Kidney glomerular epithelial cell (primary cell): ENCODE data around the gene NXN.
"Not testable (repeated sequence)": the region's sequence is repeated elsewhere in the genome, so short reads cannot be mapped to it uniquely, and the experiment has no call there.

Experiments
- DNase-seq: peaks from one replicate; lab custom pipeline; 2025; lab: John Stamatoyannopoulos, UW

Gene NXN

GRCh38 chr17:953767-954166 lies 25.8 kb downstream of the NXN start:
- DNase-seq = no peak

- not testable (repeated sequence) for DNase-seq
These were observed 27.0 kb downstream of the NXN start for GRCh38 chr17:952592-952991.

DNA sequence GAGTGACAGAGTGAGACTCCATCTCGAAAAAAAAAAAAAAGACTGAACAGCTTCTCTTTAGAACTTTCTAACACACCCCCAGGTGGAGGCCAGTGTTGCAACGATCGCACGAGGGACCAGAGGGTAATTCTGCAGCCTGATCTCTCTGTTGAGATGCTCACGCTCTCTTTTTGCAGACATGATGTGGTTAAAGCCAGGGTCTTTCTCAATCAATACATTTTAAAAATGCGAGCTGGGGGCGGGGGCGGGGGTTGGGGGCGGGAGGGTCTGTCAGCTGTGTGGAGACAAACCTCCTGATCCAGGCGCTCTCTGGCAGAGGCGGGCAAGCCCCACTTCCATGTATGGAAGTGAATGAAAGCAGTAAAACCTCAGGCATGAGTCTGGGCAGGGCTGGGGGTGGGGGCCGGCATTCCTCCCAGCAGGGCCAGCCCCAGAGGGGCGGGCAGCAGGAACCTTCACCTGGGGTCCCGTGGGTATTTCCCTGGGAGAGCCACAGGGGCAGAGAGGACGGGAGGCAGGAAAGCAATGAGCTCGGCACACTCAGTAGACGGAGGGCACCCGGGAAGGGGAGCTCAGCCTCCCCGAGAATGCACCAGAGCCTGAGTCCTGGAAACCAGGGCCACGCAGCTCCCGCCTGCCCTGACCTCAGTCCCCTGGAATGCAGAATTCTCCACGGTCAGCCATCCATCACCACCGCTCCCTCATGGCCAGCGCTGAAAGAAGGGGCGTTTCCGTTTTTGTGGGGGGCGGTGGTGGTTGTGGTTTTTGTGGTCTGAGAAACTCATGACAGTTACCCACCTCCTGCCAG lies 28.0 kb downstream of the NXN start:
- peak; percentile 95 for DNase-seq

- DNase-seq = no peak
These were observed 29.8 kb downstream of the NXN start for GRCh38 chr17:949623-950303.

GRCh38 chr17:948284-948852 lies 31.2 kb downstream of the NXN start:
- peak; percentile 43 for DNase-seq

GRCh38 chr17:946510-947236 lies 32.9 kb downstream of the NXN start:
- no peak for DNase-seq

GRCh38 chr17:945672-946071 lies 33.9 kb downstream of the NXN start:
- no peak for DNase-seq

GRCh38 chr17:944266-944826 lies 35.2 kb downstream of the NXN start:
- DNase-seq = no peak

- no peak for DNase-seq
These were observed 44.1 kb downstream of the NXN start for GRCh38 chr17:935485-935884.

- peak; percentile 99 for DNase-seq
These were observed 46.1 kb downstream of the NXN start for GRCh38 chr17:933312-934073.

- no peak for DNase-seq
These were observed 49.3 kb downstream of the NXN start for GRCh38 chr17:930258-930657.

- no peak for DNase-seq
These were observed 50.0 kb downstream of the NXN start for GRCh38 chr17:929586-929985.

- peak; percentile 99 for DNase-seq
These were observed 51.7 kb downstream of the NXN start for GRCh38 chr17:927611-928461.

DNA sequence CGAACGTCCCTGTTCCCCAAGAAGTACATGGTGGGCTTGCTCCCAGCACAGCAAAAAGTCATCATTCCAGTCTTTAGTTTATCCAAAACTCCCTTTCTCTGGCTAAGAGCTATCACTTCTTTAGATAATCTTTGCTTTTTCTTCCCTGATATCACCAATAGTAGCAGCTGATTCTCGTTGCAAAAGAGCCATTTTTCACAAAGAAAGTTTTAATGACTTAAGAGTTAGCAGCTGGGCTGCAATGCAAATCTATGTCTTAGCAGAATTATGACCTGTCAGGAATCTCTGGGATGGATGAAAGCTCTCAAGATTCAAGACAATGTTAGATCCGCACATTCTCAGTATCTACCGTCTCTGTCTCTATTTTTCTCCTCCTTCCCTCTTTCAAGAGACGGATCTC lies 53.8 kb downstream of the NXN start:
- DNase-seq = no peak

GRCh38 chr17:924711-925475 lies 54.7 kb downstream of the NXN start:
- DNase-seq = no peak

DNA sequence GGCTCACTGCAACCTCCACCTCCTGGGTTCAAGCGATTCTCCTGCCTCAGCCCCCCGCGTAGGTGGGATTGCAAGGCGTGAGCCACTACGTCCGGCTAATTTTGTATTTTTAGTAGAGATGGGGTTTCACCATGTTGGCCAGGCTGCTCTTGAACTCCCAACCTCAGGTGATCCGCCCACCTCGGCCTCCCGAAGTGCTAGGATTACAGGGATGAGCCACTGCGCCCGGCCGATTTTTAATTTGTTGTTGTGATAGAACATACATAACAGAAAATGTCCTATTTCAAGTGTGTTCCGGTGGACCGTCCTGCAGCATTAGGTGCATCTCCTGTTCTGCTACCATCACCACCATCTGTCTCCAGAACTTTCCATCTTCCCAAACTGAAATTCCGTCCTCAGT lies 55.3 kb downstream of the NXN start:
- DNase-seq = not testable (repeated sequence)

DNA sequence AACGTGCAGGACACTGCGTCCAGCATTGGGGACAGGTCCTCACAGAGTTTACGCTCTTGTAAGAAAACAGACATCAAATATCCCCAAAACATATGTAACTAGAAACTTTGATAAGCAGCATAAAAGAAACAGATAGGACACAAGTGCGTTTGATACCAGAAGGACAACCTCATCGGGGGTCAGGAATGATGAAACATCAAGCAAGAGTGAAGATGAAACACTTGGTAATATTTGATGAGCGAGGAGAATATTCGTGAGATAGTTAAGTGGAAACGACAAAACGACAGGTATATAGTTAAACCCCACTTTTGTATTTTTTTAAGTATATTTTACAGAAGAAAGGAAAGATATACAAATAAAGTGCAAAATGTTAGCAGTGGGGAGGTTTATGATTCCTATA lies 55.9 kb downstream of the NXN start:
- DNase-seq = no peak

- DNase-seq = no peak
These were observed 58.4 kb downstream of the NXN start for GRCh38 chr17:921161-921560.

GRCh38 chr17:920190-920589 lies 59.4 kb downstream of the NXN start:
- no peak for DNase-seq
